Testis (tissue), 3 donors: ENCODE data around the gene CSRP1. TPM values are rescaled to one million over a fixed set of nuclear protein-coding genes. Genes with fewer than 3 reads are reported as not detected.
A peak's percentile ranks its signal among the peaks of the same experiment; 100 is the strongest.

Experiments used
- DNase-seq: peaks from one replicate; pipeline ENCODE4 v3.0.0-alpha.2; 2019
- H3K27ac ChIP-seq, 2 donors: fragments of 200-600 bp; sonication (generic); one replicate each; pipeline ENCODE4 v1.5.1; 2019
- H3K27me3 ChIP-seq: fragments of 200-600 bp; sonication (generic); one replicate; pipeline ENCODE4 v1.5.1; 2019
- H3K36me3 ChIP-seq: fragments of 200-600 bp; sonication (generic); one replicate; pipeline ENCODE4 v1.5.1; 2017; ENCODE audit warnings: low read depth; ENCODE audit errors: missing control alignments
- H3K4me1 ChIP-seq: fragments of 200-600 bp; sonication (generic); one replicate; pipeline ENCODE4 v1.5.1; 2019
- H3K4me3 ChIP-seq, 2 donors: fragments of 200-600 bp; sonication (generic); one replicate each; pipeline ENCODE4 v1.5.1; 2017 to 2019
- H3K9me3 ChIP-seq: fragments of 200-600 bp; sonication (generic); one replicate; pipeline ENCODE4 v1.5.1; 2017
- POLR2A ChIP-seq: fragments of 450-650 bp; IDR thresholded peaks from one replicate; pipeline ENCODE4 v1.6.1; 2017; ENCODE audit warnings: antibody characterized with exemption, mild to moderate bottlenecking, moderate library complexity
- WGBS, 2 donors: methylation state at CpG; one replicate each; pipeline ENCODE4 v1.1.5; 2018; 5-methylcytosine and 5-hydroxymethylcytosine counted together
- intact Hi-C: fragments of 100-400 bp; cut with DNase I; formaldehyde crosslinking; loops from one replicate; pipeline ENCODE4 v1.15.1; 2023; ENCODE audit warnings: low total_unique reads
- polyA plus RNA-seq: library from polyadenylated mRNA; stranded (reverse); fragments of 350-450 nt; fragmentation: Illumina TruSeq; extraction: RNeasy Lipid Tissue Mini Kit (QIAGEN cat#74804); gene quantifications from one replicate; pipeline ENCODE4 v1.2.3, GENCODE V29; 2014; ENCODE audit warnings: low read depth, low replicate concordance; ENCODE audit not compliant: insufficient read depth
- total RNA-seq, 2 donors: library from RNA; depleted of rRNA; stranded (reverse); fragments of >200 nt; gene quantifications; one replicate each; pipeline ENCODE4 v1.2.3, GENCODE V29; 2016
- TF ChIP-seq, protein P1 (sequence below), 3 experiments: fragments of 450-650 bp in 2 of 3; fragments of 200-600 bp in 1 of 3; sonication (generic) in 1 of 3; IDR thresholded peaks; one replicate each; pipeline ENCODE4 v1.5.1; 2016 to 2019; ENCODE audit warnings: antibody characterized with exemption in 3 of 3, mild to moderate bottlenecking in 2 of 3, moderate library complexity in 1 of 3

The CSRP1 gene
- total and polyA plus RNA-seq, 3 donors from 2014 or later: 103 to 217 (median 123) TPM

DNA sequence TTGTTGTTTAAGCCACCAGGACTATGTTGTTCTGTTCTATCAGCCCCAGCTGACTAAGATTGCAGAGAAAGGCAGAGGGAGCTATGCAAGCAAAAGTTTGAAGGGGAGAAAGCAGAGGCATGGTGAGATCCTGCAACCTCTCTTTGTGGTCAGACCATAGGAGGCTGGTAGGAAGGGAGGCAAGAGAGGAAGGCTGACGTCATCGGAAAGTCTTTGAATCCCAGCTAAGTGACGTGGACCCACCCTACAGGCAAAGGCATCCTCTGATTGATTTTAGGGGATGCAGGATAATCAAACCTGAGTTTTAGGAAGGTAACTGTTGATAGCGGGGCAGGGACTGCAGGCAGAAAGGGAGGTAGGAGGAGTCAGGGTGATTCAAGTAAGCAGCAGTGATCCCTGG is 62.1 kb downstream of the CSRP1 start:
- Histone ChIP-seq H3K4me1 (peaks cover 14% of the 10 kb centered on the region), H3K9me3 (no peaks in the 10 kb centered on the region), H3K27me3 (no peaks in the 10 kb centered on the region), H3K27ac (no peak overlapping the region), H3K4me3 (no peak overlapping the region), H3K36me3 (no peaks in the 10 kb centered on the region)
- no peak for DNase-seq
- intact Hi-C loops: no loop called here
- 90 to 95% methylated on average over 4 of the region's 4 CpGs for WGBS, 2 donors
- TF ChIP-seq, protein P1, sequence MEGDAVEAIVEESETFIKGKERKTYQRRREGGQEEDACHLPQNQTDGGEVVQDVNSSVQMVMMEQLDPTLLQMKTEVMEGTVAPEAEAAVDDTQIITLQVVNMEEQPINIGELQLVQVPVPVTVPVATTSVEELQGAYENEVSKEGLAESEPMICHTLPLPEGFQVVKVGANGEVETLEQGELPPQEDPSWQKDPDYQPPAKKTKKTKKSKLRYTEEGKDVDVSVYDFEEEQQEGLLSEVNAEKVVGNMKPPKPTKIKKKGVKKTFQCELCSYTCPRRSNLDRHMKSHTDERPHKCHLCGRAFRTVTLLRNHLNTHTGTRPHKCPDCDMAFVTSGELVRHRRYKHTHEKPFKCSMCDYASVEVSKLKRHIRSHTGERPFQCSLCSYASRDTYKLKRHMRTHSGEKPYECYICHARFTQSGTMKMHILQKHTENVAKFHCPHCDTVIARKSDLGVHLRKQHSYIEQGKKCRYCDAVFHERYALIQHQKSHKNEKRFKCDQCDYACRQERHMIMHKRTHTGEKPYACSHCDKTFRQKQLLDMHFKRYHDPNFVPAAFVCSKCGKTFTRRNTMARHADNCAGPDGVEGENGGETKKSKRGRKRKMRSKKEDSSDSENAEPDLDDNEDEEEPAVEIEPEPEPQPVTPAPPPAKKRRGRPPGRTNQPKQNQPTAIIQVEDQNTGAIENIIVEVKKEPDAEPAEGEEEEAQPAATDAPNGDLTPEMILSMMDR (IDR thresholded peaks at IDR 0.05): no peak
- no peak for TF ChIP-seq POLR2A

DNA sequence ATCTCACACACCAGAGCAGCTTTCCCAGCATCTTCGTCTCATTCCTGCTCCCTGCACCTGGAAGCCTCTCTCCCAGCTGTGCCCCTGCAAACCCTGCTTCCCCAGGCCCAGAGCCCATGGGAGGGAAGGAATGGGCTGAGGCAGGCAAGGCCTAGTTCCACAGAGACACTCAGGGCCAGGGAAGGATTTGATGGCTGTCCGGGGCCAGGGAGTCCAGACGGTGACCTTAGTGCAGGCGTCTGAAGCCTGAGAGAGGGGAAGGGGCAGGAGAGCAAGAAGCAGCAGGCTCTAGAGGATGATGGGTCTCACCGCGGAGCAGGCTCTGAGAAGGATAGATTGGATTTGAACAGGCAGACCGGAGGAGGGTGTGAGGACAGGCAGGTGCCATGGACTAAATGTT is 63.2 kb downstream of the CSRP1 start:
- DNase-seq: no peak
- TF ChIP-seq, protein P1 (IDR thresholded peaks at IDR 0.05): no peak
- no peak for TF ChIP-seq POLR2A
- intact Hi-C loops: no loop called here

DNA sequence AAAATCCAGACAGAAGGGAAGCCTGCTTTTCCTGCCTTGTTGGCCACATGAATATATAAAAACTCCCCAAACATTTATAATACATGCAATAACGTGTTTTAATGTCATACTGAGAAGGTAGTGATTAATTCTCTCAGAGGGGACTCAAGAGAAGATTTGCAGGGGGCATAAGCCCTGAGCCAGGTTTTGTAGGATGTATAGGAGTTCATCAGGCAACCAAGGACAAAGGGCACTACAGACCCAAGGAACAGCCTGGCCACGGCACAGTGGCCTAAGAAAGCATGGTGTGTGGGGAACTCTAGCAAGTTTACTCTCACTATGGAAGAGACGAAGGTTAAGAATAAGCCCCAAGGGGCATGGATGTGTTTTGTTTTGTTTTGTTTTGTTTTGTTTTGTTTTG is 70.0 kb downstream of the CSRP1 start:
- Histone ChIP-seq H3K4me3 (no peak overlapping the region), H3K4me1 (peaks cover 6% of the 10 kb centered on the region), H3K27ac (no peak overlapping the region), H3K27me3 (no peaks in the 10 kb centered on the region), H3K9me3 (no peaks in the 10 kb centered on the region), H3K36me3 (no peaks in the 10 kb centered on the region)
- TF ChIP-seq, protein P1 (IDR thresholded peaks at IDR 0.05): no peak
- no peak for TF ChIP-seq POLR2A
- DNase-seq: no peak
- WGBS, 2 donors: 74 to 91% methylated on average over 3 of the region's 3 CpGs
- intact Hi-C loops: no loop called here

More for the DNA sequence above, 63.2 kb downstream of the CSRP1 start:
- Histone ChIP-seq H3K4me3 (no peak overlapping the region), H3K27me3 (no peaks in the 10 kb centered on the region), H3K4me1 (peaks cover 10% of the 10 kb centered on the region), H3K27ac (no peak overlapping the region), H3K9me3 (no peaks in the 10 kb centered on the region), H3K36me3 (no peaks in the 10 kb centered on the region)
- 91 to 92% methylated on average over 7 of the region's 7 CpGs for WGBS, 2 donors

DNA sequence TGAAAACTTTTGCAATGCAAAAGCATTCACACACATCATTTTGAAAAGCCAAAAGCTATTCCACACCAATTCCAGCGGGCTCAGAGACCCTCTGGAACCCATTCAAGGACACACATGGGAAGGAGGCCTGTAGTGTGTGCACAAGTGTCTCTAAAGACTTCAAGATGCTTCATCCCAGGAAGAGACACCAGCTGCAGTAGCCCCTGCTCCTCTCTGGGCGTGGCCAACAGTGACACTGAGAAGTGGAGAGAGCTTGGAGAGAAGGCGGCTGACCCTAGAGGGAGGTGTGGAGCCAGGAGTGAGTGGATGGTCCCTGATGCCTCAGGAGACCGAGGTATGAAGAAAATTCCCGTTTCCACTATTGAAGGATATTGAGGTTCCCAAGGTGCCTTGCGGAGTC is 70.5 kb downstream of the CSRP1 start:
- peaks cover 6% of the 10 kb centered on the region for H3K4me1 ChIP-seq
- intact Hi-C loops: no loop called here
- DNase-seq: peak; percentile 22
- H3K27me3 ChIP-seq: no peaks in the 10 kb centered on the region
- H3K9me3 ChIP-seq: no peaks in the 10 kb centered on the region
- H3K27ac ChIP-seq: no peak overlapping the region
- no peak overlapping the region for H3K4me3 ChIP-seq
- H3K36me3 ChIP-seq: no peaks in the 10 kb centered on the region
- 34 to 58% methylated on average over 6 of the region's 6 CpGs for WGBS, 2 donors
- no peak for TF ChIP-seq POLR2A
- TF ChIP-seq, protein P1 (IDR thresholded peaks at IDR 0.05): no peak

DNA sequence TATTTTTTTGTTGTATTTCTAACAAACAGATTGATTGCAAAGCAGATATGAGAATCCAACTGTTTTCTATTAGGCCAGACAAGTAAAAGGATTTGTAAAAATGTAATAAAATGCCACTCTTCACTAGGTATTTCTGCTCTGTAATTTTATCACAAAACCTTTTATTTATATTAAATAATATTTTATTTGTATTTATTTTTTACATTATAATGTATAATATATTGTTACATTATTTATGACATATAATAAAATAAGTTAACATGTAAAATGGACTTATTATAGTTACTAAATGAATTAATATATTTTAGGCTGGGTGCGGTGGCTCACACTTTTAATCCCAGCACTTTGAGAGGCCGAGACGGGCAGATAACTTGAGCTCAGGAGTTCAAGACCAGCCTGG is 72.7 kb downstream of the CSRP1 start:
- intact Hi-C loops: no loop called here
- no peaks in the 10 kb centered on the region for H3K27me3 ChIP-seq
- WGBS, 2 donors: 95 to 96% methylated on average over 3 of the region's 3 CpGs

More for the DNA sequence above, 72.7 kb downstream of the CSRP1 start:
- peaks cover 6% of the 10 kb centered on the region for H3K4me1 ChIP-seq
- no peaks in the 10 kb centered on the region for H3K9me3 ChIP-seq
- H3K4me3 ChIP-seq: no peak overlapping the region
- DNase-seq: no peak
- no peaks in the 10 kb centered on the region for H3K36me3 ChIP-seq
- TF ChIP-seq, protein P1 (IDR thresholded peaks at IDR 0.05): no peak
- no peak for TF ChIP-seq POLR2A
- no peak overlapping the region for H3K27ac ChIP-seq
